ENCODE measurements around the gene REX1BD.

Gene REX1BD

GRCh38 chr19:18601875-18602274 is 13.3 kb downstream of the REX1BD start:
- no peak for DNase-seq (ENCODE audit: low spot score)

- DNase-seq (ENCODE audit: low spot score): peak; percentile 52
Measured at GRCh38 chr19:18603255-18603957, 14.8 kb downstream of the REX1BD start.

GRCh38 chr19:18603958-18604819 is 15.6 kb downstream of the REX1BD start:
- no peak for DNase-seq (ENCODE audit: low spot score)

GRCh38 chr19:18604820-18605159 is 16.2 kb downstream of the REX1BD start:
- DNase-seq (ENCODE audit: low spot score): no peak

GRCh38 chr19:18605196-18605545 is 16.6 kb downstream of the REX1BD start:
- DNase-seq (ENCODE audit: low spot score): no peak

GRCh38 chr19:18605546-18606280 is 17.1 kb downstream of the REX1BD start:
- no peak for DNase-seq (ENCODE audit: low spot score)

GRCh38 chr19:18606281-18607225 is 18.0 kb downstream of the REX1BD start, which contains the start of gene CRLF1:
TSS of gene CRLF1 (minus strand) at chr19:18606799. CDS start at chr19:18606656, 143 bp downstream.
- no peak for DNase-seq (ENCODE audit: low spot score)

GRCh38 chr19:18607226-18608101 is 18.9 kb downstream of the REX1BD start:
- DNase-seq (ENCODE audit: low spot score): no peak

GRCh38 chr19:18608102-18608804 is 19.7 kb downstream of the REX1BD start:
- DNase-seq (ENCODE audit: low spot score): no peak

- no peak for DNase-seq (ENCODE audit: low spot score)
Measured at GRCh38 chr19:18608805-18609716, 20.5 kb downstream of the REX1BD start.

- DNase-seq (ENCODE audit: low spot score): no peak
Measured at GRCh38 chr19:18609717-18610051, 21.1 kb downstream of the REX1BD start.

GRCh38 chr19:18610245-18610555 is 21.6 kb downstream of the REX1BD start:
- DNase-seq (ENCODE audit: low spot score): no peak

GRCh38 chr19:18610556-18611326 is 22.1 kb downstream of the REX1BD start:
- no peak for DNase-seq (ENCODE audit: low spot score)

GRCh38 chr19:18611327-18612050 is 22.9 kb downstream of the REX1BD start:
- no peak for DNase-seq (ENCODE audit: low spot score)

GRCh38 chr19:18612051-18612771 is 23.6 kb downstream of the REX1BD start:
- DNase-seq (ENCODE audit: low spot score): no peak

- no peak for DNase-seq (ENCODE audit: low spot score)
Measured at GRCh38 chr19:18612772-18613588, 24.4 kb downstream of the REX1BD start, which contains the start of gene TMEM59L. TSS of gene TMEM59L (plus strand) at chr19:18612870. CDS start at chr19:18612959, 89 bp downstream.
